ENCODE measurements around the gene SLA2. TPM values are rescaled to one million over a fixed set of nuclear protein-coding genes. Genes with fewer than 3 reads are reported as not detected.

The SLA2 gene
- total and polyA plus RNA-seq, 5 donors from 2014 or later = 11.9 to 39.4 (median 16.3) TPM

DNA sequence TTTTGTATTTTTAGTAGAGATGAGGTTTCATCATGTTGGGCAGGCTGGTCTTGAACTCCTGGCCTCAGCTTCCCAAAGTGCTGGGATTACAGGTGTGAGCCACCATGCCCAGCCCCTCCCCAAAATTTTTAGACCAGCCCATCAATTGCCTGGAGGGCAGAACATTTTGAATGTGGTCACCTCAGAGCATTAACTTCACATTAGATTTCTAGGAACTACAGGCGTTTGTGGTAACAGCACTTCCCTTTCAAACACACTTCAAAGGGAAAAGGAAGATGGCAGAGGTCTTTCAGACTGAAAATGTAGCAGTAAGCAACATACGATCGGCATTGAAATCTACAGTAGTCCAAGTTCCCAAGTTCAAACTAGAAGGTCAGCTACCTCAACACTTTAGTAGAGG, 12.3 kb upstream of the SLA2 start:
- Histone ChIP-seq H3K9me3 (ENCODE audit: control insufficient read depth in 2 of 2, low read length in 2 of 2) (no peaks in the 10 kb centered on the region), H3K27me3 (ENCODE audit: control insufficient read depth, insufficient read depth, low read length) (no peaks in the 10 kb centered on the region), H3K36me3 (ENCODE audit: control insufficient read depth, insufficient read depth, low read length) (peaks cover 8% of the 10 kb centered on the region), H3K4me1 (ENCODE audit: control insufficient read depth, insufficient read depth, low read length, poor library complexity, severe bottlenecking) (peaks cover 16% of the 10 kb centered on the region), H3K27ac (ENCODE audit: insufficient read depth, low read length, poor library complexity, severe bottlenecking) (no peak overlapping the region), H3K4me3 (ENCODE audit: low read depth, low read length) (peak overlapping the region; percentile 87)
- peak overlapping the region; percentile 28 to 84 (median 53) for H3K4me3 Mint-ChIP-seq
- H3K9me3 Mint-ChIP-seq = no peaks in the 10 kb centered on the region
- DNase-seq (peak in 2 of 3 donors; percentile 20 to 84), ATAC-seq (ENCODE audit: low read depth in 2 of 2) (peak; percentile 71 to 79)
- H3K27ac Mint-ChIP-seq = peak overlapping the region; percentile 32 to 86 (median 65)
- peaks cover 7% of the 10 kb centered on the region for H3K36me3 Mint-ChIP-seq
- peaks cover 10 to 32% (median 14%) of the 10 kb centered on the region in 4 donors for H3K4me1 Mint-ChIP-seq
- H3K27me3 Mint-ChIP-seq = no peaks in the 10 kb centered on the region

DNA sequence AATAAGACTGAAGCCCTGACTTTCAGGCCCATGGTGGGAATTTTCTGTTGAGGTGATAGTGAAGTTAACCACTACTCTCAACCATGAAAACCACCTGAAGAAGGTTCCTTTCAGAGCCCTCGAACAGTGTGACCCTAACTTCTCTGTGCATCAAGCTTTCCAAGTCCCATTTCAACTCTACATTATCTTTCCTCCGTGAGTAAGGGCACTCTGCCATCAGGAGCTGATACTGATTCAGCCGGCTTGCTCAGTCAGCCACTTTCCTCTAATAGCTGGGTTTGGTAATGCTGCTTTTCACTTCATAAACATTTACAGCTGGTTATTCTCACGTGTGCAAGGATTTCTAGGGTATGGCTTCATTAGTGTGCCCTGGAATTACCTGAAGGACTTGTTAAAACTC, 10.7 kb upstream of the SLA2 start:
- H3K36me3 Mint-ChIP-seq = peaks cover 11% of the 10 kb centered on the region
- no peak overlapping the region for H3K27ac Mint-ChIP-seq

DNA sequence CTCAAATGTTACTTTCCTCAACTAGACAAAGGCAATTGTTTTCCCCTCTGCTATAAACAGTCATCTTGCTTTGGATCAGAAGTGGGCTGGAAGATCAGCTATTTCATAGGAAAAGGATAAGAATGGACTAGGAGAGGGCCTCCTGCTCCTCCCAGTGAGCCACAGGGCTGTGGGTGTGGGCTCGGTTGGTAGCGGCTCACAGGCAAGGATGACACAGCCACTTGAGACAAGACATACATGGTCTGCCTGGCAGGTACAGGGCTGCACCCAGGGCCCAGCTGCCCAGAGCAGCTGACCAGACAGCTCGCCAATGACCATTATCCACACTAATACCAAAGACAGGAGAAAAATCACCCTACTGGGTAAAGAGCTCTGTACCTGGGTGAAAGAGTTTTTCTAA, 9.0 kb upstream of the SLA2 start:
- peaks cover 10 to 26% (median 14%) of the 10 kb centered on the region in 4 donors for H3K4me1 Mint-ChIP-seq
- H3K27ac ChIP-seq (ENCODE audit: insufficient read depth, low read length, poor library complexity, severe bottlenecking) = no peak overlapping the region
- H3K4me3 Mint-ChIP-seq = no peak overlapping the region
- DNase-seq = no peak
- no peak overlapping the region for H3K27ac Mint-ChIP-seq
- H3K9me3 Mint-ChIP-seq = no peaks in the 10 kb centered on the region
- ATAC-seq (ENCODE audit: low read depth in 2 of 2) = no peak
- peaks cover 16% of the 10 kb centered on the region for H3K4me1 ChIP-seq (ENCODE audit: control insufficient read depth, insufficient read depth, low read length, poor library complexity, severe bottlenecking)
- no peaks in the 10 kb centered on the region for H3K27me3 ChIP-seq (ENCODE audit: control insufficient read depth, insufficient read depth, low read length)
- H3K36me3 ChIP-seq (ENCODE audit: control insufficient read depth, insufficient read depth, low read length) = peaks cover 8% of the 10 kb centered on the region
- H3K36me3 Mint-ChIP-seq = peaks cover 16% of the 10 kb centered on the region
- H3K27me3 Mint-ChIP-seq = no peaks in the 10 kb centered on the region
- H3K4me3 ChIP-seq (ENCODE audit: low read depth, low read length) = no peak overlapping the region
- H3K9me3 ChIP-seq (ENCODE audit: control insufficient read depth in 2 of 2, low read length in 2 of 2) = no peaks in the 10 kb centered on the region

More for the DNA sequence above, 10.7 kb upstream of the SLA2 start:
- no peaks in the 10 kb centered on the region for H3K9me3 Mint-ChIP-seq
- Histone ChIP-seq H3K36me3 (ENCODE audit: control insufficient read depth, insufficient read depth, low read length) (peaks cover 8% of the 10 kb centered on the region), H3K9me3 (ENCODE audit: control insufficient read depth in 2 of 2, low read length in 2 of 2) (no peaks in the 10 kb centered on the region), H3K27me3 (ENCODE audit: control insufficient read depth, insufficient read depth, low read length) (no peaks in the 10 kb centered on the region), H3K4me1 (ENCODE audit: control insufficient read depth, insufficient read depth, low read length, poor library complexity, severe bottlenecking) (peaks cover 16% of the 10 kb centered on the region), H3K27ac (ENCODE audit: insufficient read depth, low read length, poor library complexity, severe bottlenecking) (no peak overlapping the region), H3K4me3 (ENCODE audit: low read depth, low read length) (no peak overlapping the region)
- peaks cover 10 to 32% (median 14%) of the 10 kb centered on the region in 4 donors for H3K4me1 Mint-ChIP-seq
- DNase-seq (no peak), ATAC-seq (ENCODE audit: low read depth in 2 of 2) (no peak)
- no peaks in the 10 kb centered on the region for H3K27me3 Mint-ChIP-seq
- H3K4me3 Mint-ChIP-seq = no peak overlapping the region

DNA sequence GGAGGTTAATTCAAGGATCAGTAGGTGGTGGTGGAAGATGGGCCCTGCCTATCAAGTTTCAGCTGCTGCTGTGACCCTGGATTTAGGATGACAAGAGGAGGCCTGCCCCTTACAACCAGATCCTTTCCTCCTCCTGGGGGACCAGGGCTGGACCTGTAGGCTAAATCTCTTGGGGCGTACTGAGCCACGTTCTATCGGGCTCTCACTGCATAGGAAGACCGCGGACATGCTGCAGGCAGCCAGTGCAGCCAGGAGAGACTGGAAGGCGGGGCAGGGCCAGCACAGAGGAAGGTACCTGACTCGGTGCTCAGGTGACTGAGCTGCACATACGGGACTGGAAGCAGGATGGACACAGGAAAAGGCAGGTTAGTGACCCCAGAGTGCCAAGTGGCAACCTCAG, 8.5 kb upstream of the SLA2 start:
- Mint-ChIP-seq H3K27ac (no peak overlapping the region), H3K4me3 (peak overlapping the region in 1 of 4 donors; percentile 63), H3K27me3 (no peaks in the 10 kb centered on the region), H3K36me3 (peaks cover 16% of the 10 kb centered on the region), H3K9me3 (no peaks in the 10 kb centered on the region), H3K4me1 (peaks cover 10 to 26% (median 14%) of the 10 kb centered on the region in 4 donors)
- no peak overlapping the region for H3K4me3 ChIP-seq (ENCODE audit: low read depth, low read length)
- H3K27ac ChIP-seq (ENCODE audit: insufficient read depth, low read length, poor library complexity, severe bottlenecking) = no peak overlapping the region
- H3K4me1 ChIP-seq (ENCODE audit: control insufficient read depth, insufficient read depth, low read length, poor library complexity, severe bottlenecking) = peaks cover 16% of the 10 kb centered on the region
- peaks cover 8% of the 10 kb centered on the region for H3K36me3 ChIP-seq (ENCODE audit: control insufficient read depth, insufficient read depth, low read length)
- no peaks in the 10 kb centered on the region for H3K27me3 ChIP-seq (ENCODE audit: control insufficient read depth, insufficient read depth, low read length)
- no peak for ATAC-seq (ENCODE audit: low read depth in 2 of 2)
- DNase-seq = no peak
- H3K9me3 ChIP-seq (ENCODE audit: control insufficient read depth in 2 of 2, low read length in 2 of 2) = no peaks in the 10 kb centered on the region

DNA sequence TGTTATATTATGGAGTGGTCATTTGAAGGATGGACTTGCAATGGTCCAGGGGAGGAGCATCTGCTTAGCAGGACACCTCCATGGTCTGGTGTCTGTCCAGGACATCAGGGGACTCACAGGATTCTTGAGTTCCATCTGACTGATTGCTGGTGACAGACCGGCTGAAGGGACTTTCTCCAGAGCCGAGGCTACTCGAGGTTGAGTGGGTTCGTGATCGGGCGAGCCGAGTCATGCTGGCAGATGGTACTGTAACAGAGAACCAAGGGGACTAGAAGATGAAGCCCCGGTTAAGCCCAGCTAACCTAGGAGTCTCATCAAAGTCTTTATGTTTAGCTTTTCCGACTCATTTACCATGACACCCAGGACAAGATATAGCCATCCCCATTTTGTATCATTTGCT, 7.5 kb upstream of the SLA2 start:
- DNase-seq (no peak), ATAC-seq (ENCODE audit: low read depth in 2 of 2) (no peak)
- no peak overlapping the region for H3K4me3 Mint-ChIP-seq
- H3K27me3 ChIP-seq (ENCODE audit: control insufficient read depth, insufficient read depth, low read length) = no peaks in the 10 kb centered on the region
- H3K4me1 Mint-ChIP-seq = peaks cover 5 to 18% (median 9%) of the 10 kb centered on the region in 4 donors
- H3K4me3 ChIP-seq (ENCODE audit: low read depth, low read length) = no peak overlapping the region
- H3K36me3 ChIP-seq (ENCODE audit: control insufficient read depth, insufficient read depth, low read length) = peaks cover 8% of the 10 kb centered on the region
- no peaks in the 10 kb centered on the region for H3K27me3 Mint-ChIP-seq
- H3K27ac ChIP-seq (ENCODE audit: insufficient read depth, low read length, poor library complexity, severe bottlenecking) = no peak overlapping the region
- H3K36me3 Mint-ChIP-seq = peaks cover 16% of the 10 kb centered on the region
- peaks cover 8% of the 10 kb centered on the region for H3K4me1 ChIP-seq (ENCODE audit: control insufficient read depth, insufficient read depth, low read length, poor library complexity, severe bottlenecking)
- no peaks in the 10 kb centered on the region for H3K9me3 ChIP-seq (ENCODE audit: control insufficient read depth in 2 of 2, low read length in 2 of 2)
- H3K9me3 Mint-ChIP-seq = no peaks in the 10 kb centered on the region
- H3K27ac Mint-ChIP-seq = peak overlapping the region in 1 of 3 donors; percentile 76

DNA sequence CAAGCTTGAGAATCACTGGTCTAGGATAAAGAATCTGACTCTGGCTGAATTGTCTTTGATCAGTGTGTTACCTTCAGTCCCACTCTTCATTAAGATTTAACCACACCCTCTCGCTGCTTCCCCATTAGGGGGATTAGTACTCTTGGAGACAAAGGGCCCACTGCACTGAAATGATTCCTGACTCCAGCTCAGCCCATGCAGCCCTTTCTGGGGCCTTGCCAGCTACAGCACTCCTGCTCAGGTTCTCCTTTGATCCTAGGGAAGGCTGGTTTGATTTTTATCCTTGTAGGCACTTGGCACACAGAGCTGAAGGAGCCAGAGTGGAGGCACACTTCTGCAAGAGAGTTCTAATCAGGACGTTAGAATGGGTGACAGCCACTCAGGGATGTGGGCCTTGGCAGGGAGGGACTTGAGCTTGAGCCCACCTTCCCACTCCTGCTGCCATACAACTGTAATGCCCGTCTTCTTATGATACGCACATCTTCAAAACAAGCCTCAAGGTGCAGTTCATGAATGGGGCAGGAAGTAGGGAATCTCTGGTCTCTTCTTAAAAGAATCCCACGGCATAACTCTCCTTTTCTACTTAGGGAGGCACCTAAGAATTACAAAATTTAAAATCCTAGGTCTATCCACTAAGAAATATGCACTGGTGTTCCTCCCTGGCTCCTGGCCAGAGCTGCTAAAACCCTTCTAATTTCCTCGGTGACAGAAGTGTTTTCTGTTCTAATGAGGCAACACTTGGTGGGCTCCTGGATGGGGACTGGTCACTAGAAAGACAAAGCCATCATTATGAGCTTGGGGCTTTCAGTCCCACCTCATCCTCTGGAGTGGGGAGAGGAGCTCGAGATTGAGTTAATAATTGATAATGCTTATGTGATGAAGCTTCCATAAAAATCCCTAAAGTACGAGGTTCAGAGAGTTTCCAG, 1.5 kb upstream of the SLA2 start:
- H3K9me3 ChIP-seq (ENCODE audit: control insufficient read depth in 2 of 2, low read length in 2 of 2) = no peaks in the 10 kb centered on the region
- peak overlapping the region; percentile 74 to 99 (median 96) for H3K4me3 Mint-ChIP-seq
- peaks cover 13% of the 10 kb centered on the region for H3K36me3 Mint-ChIP-seq
- H3K4me1 Mint-ChIP-seq = peaks cover 14 to 46% (median 31%) of the 10 kb centered on the region in 4 donors
- ATAC-seq (ENCODE audit: low read depth in 2 of 2) = no peak
- H3K4me1 ChIP-seq (ENCODE audit: control insufficient read depth, insufficient read depth, low read length, poor library complexity, severe bottlenecking) = peaks cover 45% of the 10 kb centered on the region
- H3K4me3 ChIP-seq (ENCODE audit: low read depth, low read length) = no peak overlapping the region
- peaks cover 4% of the 10 kb centered on the region for H3K27me3 Mint-ChIP-seq
- H3K27ac ChIP-seq (ENCODE audit: insufficient read depth, low read length, poor library complexity, severe bottlenecking) = no peak overlapping the region
- H3K9me3 Mint-ChIP-seq = no peaks in the 10 kb centered on the region
- no peak for DNase-seq
- H3K36me3 ChIP-seq (ENCODE audit: control insufficient read depth, insufficient read depth, low read length) = peaks cover 4% of the 10 kb centered on the region
- H3K27ac Mint-ChIP-seq = peak overlapping the region; percentile 43 to 97 (median 91)
- H3K27me3 ChIP-seq (ENCODE audit: control insufficient read depth, insufficient read depth, low read length) = no peaks in the 10 kb centered on the region

DNA sequence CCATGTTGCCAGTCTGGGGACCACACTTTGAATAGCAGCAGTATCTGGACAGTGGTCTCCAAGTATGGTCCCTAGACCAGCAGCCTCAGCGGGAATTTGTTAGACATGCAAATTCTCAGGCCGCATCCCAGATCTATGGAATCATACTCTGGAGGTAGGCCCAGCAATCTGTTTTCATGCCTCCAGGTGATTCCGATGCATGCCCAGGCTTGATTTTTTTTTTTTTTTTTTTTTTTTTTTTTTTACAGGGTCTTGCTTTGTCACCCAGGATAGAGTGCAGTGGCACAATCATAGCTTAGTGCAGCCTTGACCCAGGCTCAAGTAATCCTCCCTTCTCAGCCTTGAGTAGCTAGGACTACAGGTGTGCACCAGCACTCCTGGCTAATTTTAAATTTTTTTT, 682 bp upstream of the SLA2 start:
- H3K9me3 Mint-ChIP-seq = no peaks in the 10 kb centered on the region
- no peak for ATAC-seq (ENCODE audit: low read depth in 2 of 2)
- H3K27ac Mint-ChIP-seq = peak overlapping the region; percentile 97 to 98 (median 98)
- peak overlapping the region; percentile 96 for H3K4me3 ChIP-seq (ENCODE audit: low read depth, low read length)
- H3K4me3 Mint-ChIP-seq = peak overlapping the region; percentile 95 to 99 (median 97)
- peaks cover 53% of the 10 kb centered on the region for H3K4me1 ChIP-seq (ENCODE audit: control insufficient read depth, insufficient read depth, low read length, poor library complexity, severe bottlenecking)
- H3K36me3 Mint-ChIP-seq = peaks cover 13% of the 10 kb centered on the region
- no peak for DNase-seq
- H3K4me1 Mint-ChIP-seq = peaks cover 14 to 52% (median 36%) of the 10 kb centered on the region in 4 donors
- H3K9me3 ChIP-seq (ENCODE audit: control insufficient read depth in 2 of 2, low read length in 2 of 2) = no peaks in the 10 kb centered on the region
- H3K27me3 ChIP-seq (ENCODE audit: control insufficient read depth, insufficient read depth, low read length) = no peaks in the 10 kb centered on the region
- H3K36me3 ChIP-seq (ENCODE audit: control insufficient read depth, insufficient read depth, low read length) = peaks cover 6% of the 10 kb centered on the region
- H3K27me3 Mint-ChIP-seq = peaks cover 4% of the 10 kb centered on the region
- peak overlapping the region; percentile 76 for H3K27ac ChIP-seq (ENCODE audit: insufficient read depth, low read length, poor library complexity, severe bottlenecking)

Measured in CD4-positive, CD25-positive, alpha-beta regulatory T cell (primary cell).